ENCODE data around the gene GRIP1. TPM values are rescaled to one million over a fixed set of nuclear protein-coding genes. Genes with fewer than 3 reads are reported as not detected.
"Not testable (repeated sequence)": the region's sequence is repeated elsewhere in the genome, so short reads cannot be mapped to it uniquely, and the experiment has no call there.

Gene GRIP1
- total and polyA plus RNA-seq, 2 experiments from 2014 or later, result 5.1 to 13.7 TPM

DNA sequence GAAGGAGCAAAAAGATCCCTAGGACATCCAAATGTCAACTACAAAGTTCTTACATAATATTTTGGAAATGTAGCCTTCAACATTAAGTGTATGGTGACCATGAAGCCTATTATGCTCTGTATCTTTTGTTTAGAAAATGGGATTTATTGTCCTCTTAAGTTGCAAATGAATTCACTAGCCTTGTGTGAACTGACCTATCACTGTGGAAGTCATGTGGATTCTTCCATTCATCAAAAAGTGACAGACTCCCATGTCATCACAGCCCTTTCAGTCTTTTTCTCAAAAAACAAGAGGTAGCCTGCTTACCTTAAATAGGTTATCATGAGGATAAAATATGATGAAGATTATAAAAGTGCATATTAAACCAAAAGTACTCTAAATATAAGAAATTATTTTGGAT, 179.9 kb downstream of the GRIP1 start:
- no peak for ATAC-seq
- Histone ChIP-seq H3K27me3 (ENCODE audit: insufficient read depth) (no peaks in the 10 kb centered on the region), H3K36me3 (ENCODE audit: insufficient read depth) (no peaks in the 10 kb centered on the region), H2AFZ (no peak overlapping the region), H3K4me2 (peak overlapping the region; percentile 70), H3K4me3 (no peak overlapping the region), H3F3A (replicated peaks; ENCODE audit: low read depth) (0 out of 2 replicates have a peak, but pooled peaks cover 7% of the 10 kb centered on the region), H3K4me1 (ENCODE audit: insufficient read depth) (peaks cover 49% of the 10 kb centered on the region), H3K79me2 (replicated peaks; ENCODE audit: insufficient read depth) (no peaks in the 10 kb centered on the region), H3K9me2 (ENCODE audit: insufficient read depth) (no peaks in the 10 kb centered on the region; the same call in 1 of the 2 replicates), H4K20me1 (replicated peaks; ENCODE audit: insufficient read depth) (no peaks in the 10 kb centered on the region), H3K27ac (ENCODE audit: low read depth) (peak overlapping the region; percentile 98)
- Mint-ChIP-seq H3K4me1 (peaks cover 62% of the 10 kb centered on the region), H3K27me3 (ENCODE audit: insufficient read depth, low read depth, poor library complexity) (peaks cover 2% of the 10 kb centered on the region), H3K9me3 (no peaks in the 10 kb centered on the region), H3K36me3 (ENCODE audit: low read depth) (no peaks in the 10 kb centered on the region; the same call in 2 of the 3 replicates), H3K27ac (no peak overlapping the region), H3K4me3 (no peak overlapping the region)
- no peak for TF ChIP-seq JUNB (IDR thresholded peaks at IDR 0.05; ENCODE audit: unreplicated experiment)
- no peak for TF ChIP-seq EZH2 (IDR thresholded peaks at IDR 0.05; ENCODE audit: low read depth, unreplicated experiment)
- no peak for TF ChIP-seq ZNF331 (CRISPR knock-in tag; IDR thresholded peaks at IDR 0.05; ENCODE audit: low read depth)
- no peak for TF ChIP-seq STAT1 (IDR thresholded peaks at IDR 0.05; ENCODE audit: unreplicated experiment)
- TF ChIP-seq, protein P1, sequence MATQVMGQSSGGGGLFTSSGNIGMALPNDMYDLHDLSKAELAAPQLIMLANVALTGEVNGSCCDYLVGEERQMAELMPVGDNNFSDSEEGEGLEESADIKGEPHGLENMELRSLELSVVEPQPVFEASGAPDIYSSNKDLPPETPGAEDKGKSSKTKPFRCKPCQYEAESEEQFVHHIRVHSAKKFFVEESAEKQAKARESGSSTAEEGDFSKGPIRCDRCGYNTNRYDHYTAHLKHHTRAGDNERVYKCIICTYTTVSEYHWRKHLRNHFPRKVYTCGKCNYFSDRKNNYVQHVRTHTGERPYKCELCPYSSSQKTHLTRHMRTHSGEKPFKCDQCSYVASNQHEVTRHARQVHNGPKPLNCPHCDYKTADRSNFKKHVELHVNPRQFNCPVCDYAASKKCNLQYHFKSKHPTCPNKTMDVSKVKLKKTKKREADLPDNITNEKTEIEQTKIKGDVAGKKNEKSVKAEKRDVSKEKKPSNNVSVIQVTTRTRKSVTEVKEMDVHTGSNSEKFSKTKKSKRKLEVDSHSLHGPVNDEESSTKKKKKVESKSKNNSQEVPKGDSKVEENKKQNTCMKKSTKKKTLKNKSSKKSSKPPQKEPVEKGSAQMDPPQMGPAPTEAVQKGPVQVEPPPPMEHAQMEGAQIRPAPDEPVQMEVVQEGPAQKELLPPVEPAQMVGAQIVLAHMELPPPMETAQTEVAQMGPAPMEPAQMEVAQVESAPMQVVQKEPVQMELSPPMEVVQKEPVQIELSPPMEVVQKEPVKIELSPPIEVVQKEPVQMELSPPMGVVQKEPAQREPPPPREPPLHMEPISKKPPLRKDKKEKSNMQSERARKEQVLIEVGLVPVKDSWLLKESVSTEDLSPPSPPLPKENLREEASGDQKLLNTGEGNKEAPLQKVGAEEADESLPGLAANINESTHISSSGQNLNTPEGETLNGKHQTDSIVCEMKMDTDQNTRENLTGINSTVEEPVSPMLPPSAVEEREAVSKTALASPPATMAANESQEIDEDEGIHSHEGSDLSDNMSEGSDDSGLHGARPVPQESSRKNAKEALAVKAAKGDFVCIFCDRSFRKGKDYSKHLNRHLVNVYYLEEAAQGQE (IDR thresholded peaks at IDR 0.05; ENCODE audit: unreplicated experiment), result no peak
- TF ChIP-seq EZH2phosphoT487 (IDR thresholded peaks at IDR 0.05; ENCODE audit: unreplicated experiment), result no peak
- DNase-seq (ENCODE audit: low spot score), result no peak

DNA sequence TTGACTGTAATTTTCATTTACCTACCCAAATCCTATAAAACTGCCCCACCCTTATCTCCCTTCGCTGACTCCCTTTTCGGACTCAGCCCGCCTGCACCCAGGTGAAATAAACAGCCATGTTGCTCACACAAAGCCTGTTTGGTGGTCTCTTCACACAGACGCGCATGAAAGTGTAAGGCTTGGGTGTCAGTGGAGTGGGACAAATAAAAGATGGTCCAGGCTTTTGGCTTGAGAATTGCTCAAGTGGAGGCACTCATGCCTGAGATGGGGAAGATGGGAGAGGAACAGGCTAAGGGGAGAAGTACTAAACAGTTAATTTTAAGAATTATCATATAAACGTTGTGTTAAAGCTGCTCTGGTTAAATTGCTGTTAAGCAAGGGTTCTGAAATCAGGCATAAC, 180.8 kb downstream of the GRIP1 start:
- H3K4me3 Mint-ChIP-seq, result peak overlapping the region; percentile 37; the same call in 2 of the 3 replicates
- H3K27ac Mint-ChIP-seq, result peak overlapping the region; percentile 96
- peak; percentile 17 for DNase-seq (ENCODE audit: low spot score)
- not testable (repeated sequence) for H3K27me3 ChIP-seq (ENCODE audit: insufficient read depth); H3K36me3 ChIP-seq (ENCODE audit: insufficient read depth); H3K9me2 ChIP-seq (ENCODE audit: insufficient read depth); H3K36me3 Mint-ChIP-seq (ENCODE audit: low read depth); ATAC-seq; H3K27me3 Mint-ChIP-seq (ENCODE audit: insufficient read depth, low read depth, poor library complexity); H2AFZ ChIP-seq; H4K20me1 ChIP-seq (replicated peaks; ENCODE audit: insufficient read depth); H3K9me3 Mint-ChIP-seq; H3K79me2 ChIP-seq (replicated peaks; ENCODE audit: insufficient read depth); H3F3A ChIP-seq (replicated peaks; ENCODE audit: low read depth)
- Histone ChIP-seq H3K4me3 (peak overlapping the region; percentile 40), H3K4me1 (ENCODE audit: insufficient read depth) (peaks cover 56% of the 10 kb centered on the region), H3K4me2 (peak overlapping the region; percentile 70), H3K27ac (ENCODE audit: low read depth) (peak overlapping the region; percentile 98)
- H3K4me1 Mint-ChIP-seq, result peaks cover 65% of the 10 kb centered on the region
